K562 (cell line): ENCODE data around the gene MEF2D. TPM values are rescaled to one million over a fixed set of nuclear protein-coding genes. Genes with fewer than 3 reads are reported as not detected.
A peak's percentile ranks its signal among the peaks of the same experiment; 100 is the strongest.

ENCODE experiments used
- ADNP ChIP-seq: fragments of 200-800 bp; sonication (Bioruptor generic); IDR thresholded peaks from 2 replicates; pipeline ENCODE4 v1.6.1; 2016; ENCODE audit warnings: missing genetic modification characterization, missing compliant biosample characterization
- CTBP1 ChIP-seq: fragments of 450-650 bp; IDR thresholded peaks from 2 replicates; pipeline ENCODE4 v1.6.1; 2016; ENCODE audit warnings: borderline replicate concordance
- GTF2E2 ChIP-seq: fragments of 200-800 bp; sonication (Bioruptor generic); IDR thresholded peaks from 2 replicates; pipeline ENCODE4 v1.6.1; 2016; ENCODE audit warnings: missing genetic modification characterization, missing compliant biosample characterization
- HDAC2 ChIP-seq: fragments of 450-650 bp; IDR thresholded peaks from 2 replicates; pipeline ENCODE4 v1.6.1; 2016; ENCODE audit warnings: mild to moderate bottlenecking
- IRF2 ChIP-seq: sonication (generic); formaldehyde crosslinking; IDR thresholded peaks from 2 replicates; pipeline ENCODE4 v1.8.1; 2022; ENCODE audit warnings: mild to moderate bottlenecking, missing genetic modification reagents
- MIER1 ChIP-seq: fragments of 450-650 bp; IDR thresholded peaks from 2 replicates; pipeline ENCODE4 v1.6.1; 2016; ENCODE audit warnings: antibody characterized with exemption, mild to moderate bottlenecking, low read depth
- MTA2 ChIP-seq: fragments of 450-650 bp; IDR thresholded peaks from 2 replicates; pipeline ENCODE4 v1.6.1; 2016; ENCODE audit warnings: low read depth
- NEUROD1 ChIP-seq: fragments of 150-350 bp; IDR thresholded peaks from 2 replicates; pipeline ENCODE4 v1.6.1; 2014; ENCODE audit warnings: borderline replicate concordance, low read length, low read depth; ENCODE audit not compliant: partially characterized antibody
- ZNF12 ChIP-seq: sonication (generic); formaldehyde crosslinking; IDR thresholded peaks from 2 replicates; pipeline ENCODE4 v1.4.0; 2020; ENCODE audit warnings: mild to moderate bottlenecking, missing genetic modification reagents
- ZNF143 ChIP-seq: sonication (generic); formaldehyde crosslinking; IDR thresholded peaks from 2 replicates; pipeline ENCODE4 v1.9.0; 2022; ENCODE audit warnings: mild to moderate bottlenecking, missing genetic modification reagents
- ZNF431 ChIP-seq: sonication (generic); formaldehyde crosslinking; IDR thresholded peaks from 2 replicates; pipeline ENCODE4 v1.8.0; 2022; ENCODE audit warnings: mild to moderate bottlenecking, missing genetic modification reagents
- ZNF75A ChIP-seq: fragments of 450-650 bp; formaldehyde crosslinking; IDR thresholded peaks from 2 replicates; pipeline ENCODE4 v1.4.0; 2020; ENCODE audit warnings: mild to moderate bottlenecking
- ZSCAN29 ChIP-seq: fragments of 450-650 bp; IDR thresholded peaks from 2 replicates; pipeline ENCODE4 v1.6.1; 2017
- polyA plus RNA-seq, 8 experiments: library from polyadenylated mRNA; depleted of rRNA in 4 of 8; stranded (reverse) in 5 of 8; unstranded in 3 of 8; fragments of >200 nt; fragmentation: Nextera tagmentation in 2 of 8; fragmentation: Illumina TruSeq in 1 of 8; extraction: Ambion mirVana in 2 of 8; extraction: Trizol in 1 of 8; gene quantifications; 2 replicates each; pipeline versions ENCODE4 v1.2.1 to v1.2.3, GENCODE V29; 2011 to 2014; ENCODE audit warnings: inconsistent platforms in 1 of 8, missing spikeins in 1 of 8
- total RNA-seq, 7 experiments: library from RNA; depleted of rRNA in 6 of 7; stranded (reverse); fragments of >200 nt in 6 of 7; fragmentation: Illumina TruSeq in 2 of 7; extraction: Trizol in 2 of 7; gene quantifications; 2 replicates each; pipeline versions ENCODE4 v1.2.1 to v1.2.3, GENCODE V29; 2011 to 2021; ENCODE audit warnings: low replicate concordance in 1 of 7
- TF ChIP-seq, protein P1 (sequence below): fragments of 150-350 bp; conservative IDR thresholded peaks from 2 replicates; pipeline ENCODE4 v1.6.1; 2014; ENCODE audit warnings: low read length
- TF ChIP-seq, protein P2 (sequence below): sonication (generic); formaldehyde crosslinking; IDR thresholded peaks from 2 replicates; pipeline ENCODE4 v1.8.0; 2022; ENCODE audit warnings: mild to moderate bottlenecking, missing genetic modification reagents, borderline replicate concordance
- TF ChIP-seq, protein P3 (sequence below), 3 experiments: fragments of 200-800 bp in 1 of 3; fragments of 250-450 bp in 1 of 3; fragments of 450-650 bp in 1 of 3; sonication (Bioruptor Pico) in 1 of 3; sonication (Bioruptor generic) in 1 of 3; formaldehyde crosslinking in 1 of 3; IDR thresholded peaks; 2 replicates each; pipeline versions ENCODE4 v1.6.1 to v1.8.0; 2016 to 2022; ENCODE audit warnings: mild to moderate bottlenecking in 2 of 3, missing genetic modification characterization in 2 of 3, missing compliant biosample characterization in 1 of 3, moderate library complexity in 1 of 3
- TF ChIP-seq, protein P4 (sequence below): sonication (generic); formaldehyde crosslinking; IDR thresholded peaks from 2 replicates; pipeline ENCODE4 v1.9.0; 2022; ENCODE audit warnings: mild to moderate bottlenecking, missing genetic modification reagents
- TF ChIP-seq, protein P5 (sequence below): IDR thresholded peaks from 3 replicates; pipeline ENCODE4 v1.6.1; 2011; ENCODE audit warnings: borderline replicate concordance, mild to moderate bottlenecking; ENCODE audit not compliant: insufficient read length, insufficient read depth

The MEF2D gene
- total and polyA plus RNA-seq, 9 of the 15 experiments (the other 6 are each of a cell fraction or from before 2014, with no cell fraction given), result 0.10 to 19.5 (median 2.6) TPM

DNA sequence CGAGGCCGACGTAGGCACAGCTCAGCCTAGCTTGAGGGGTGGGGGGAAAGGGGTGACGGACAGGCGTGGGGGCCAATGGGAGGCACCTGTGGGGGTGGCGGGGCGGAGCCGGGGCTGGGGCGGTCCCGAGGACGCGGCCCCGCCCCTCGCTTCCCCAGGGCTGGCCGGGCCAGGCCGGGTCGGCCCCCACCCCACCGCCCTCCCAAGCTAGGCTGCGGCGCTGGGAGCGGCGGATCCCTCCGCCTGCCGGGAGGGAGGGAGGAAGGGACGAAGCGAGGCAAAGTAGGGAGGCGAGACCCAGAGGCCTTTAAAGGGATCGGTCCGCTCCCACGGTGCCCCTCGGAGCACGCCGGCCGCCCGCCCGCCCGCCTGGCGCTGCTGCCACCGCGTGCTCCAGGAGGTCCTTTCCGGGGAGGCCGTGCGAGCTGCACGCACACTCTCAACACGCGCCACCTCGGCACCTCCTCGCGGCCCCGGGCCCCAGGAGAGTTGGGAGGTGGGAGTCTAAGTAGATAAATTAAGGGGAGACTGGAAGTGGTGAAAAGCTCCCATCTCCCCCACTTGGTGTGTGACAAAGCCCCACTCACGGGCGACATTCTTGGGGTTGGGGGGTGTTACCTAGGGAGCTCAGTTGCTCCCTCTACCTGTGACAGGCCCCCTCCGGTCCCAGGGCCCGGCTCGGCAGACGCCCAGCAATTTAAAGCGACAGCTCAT is 375 bp upstream of the MEF2D start (continued):
- TF ChIP-seq, protein P1, sequence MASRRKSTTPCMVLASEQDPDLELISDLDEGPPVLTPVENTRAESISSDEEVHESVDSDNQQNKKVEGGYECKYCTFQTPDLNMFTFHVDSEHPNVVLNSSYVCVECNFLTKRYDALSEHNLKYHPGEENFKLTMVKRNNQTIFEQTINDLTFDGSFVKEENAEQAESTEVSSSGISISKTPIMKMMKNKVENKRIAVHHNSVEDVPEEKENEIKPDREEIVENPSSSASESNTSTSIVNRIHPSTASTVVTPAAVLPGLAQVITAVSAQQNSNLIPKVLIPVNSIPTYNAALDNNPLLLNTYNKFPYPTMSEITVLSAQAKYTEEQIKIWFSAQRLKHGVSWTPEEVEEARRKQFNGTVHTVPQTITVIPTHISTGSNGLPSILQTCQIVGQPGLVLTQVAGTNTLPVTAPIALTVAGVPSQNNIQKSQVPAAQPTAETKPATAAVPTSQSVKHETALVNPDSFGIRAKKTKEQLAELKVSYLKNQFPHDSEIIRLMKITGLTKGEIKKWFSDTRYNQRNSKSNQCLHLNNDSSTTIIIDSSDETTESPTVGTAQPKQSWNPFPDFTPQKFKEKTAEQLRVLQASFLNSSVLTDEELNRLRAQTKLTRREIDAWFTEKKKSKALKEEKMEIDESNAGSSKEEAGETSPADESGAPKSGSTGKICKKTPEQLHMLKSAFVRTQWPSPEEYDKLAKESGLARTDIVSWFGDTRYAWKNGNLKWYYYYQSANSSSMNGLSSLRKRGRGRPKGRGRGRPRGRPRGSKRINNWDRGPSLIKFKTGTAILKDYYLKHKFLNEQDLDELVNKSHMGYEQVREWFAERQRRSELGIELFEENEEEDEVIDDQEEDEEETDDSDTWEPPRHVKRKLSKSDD, result no peak
- TF ChIP-seq ADNP (tag), result no peak
- TF ChIP-seq, protein P2, sequence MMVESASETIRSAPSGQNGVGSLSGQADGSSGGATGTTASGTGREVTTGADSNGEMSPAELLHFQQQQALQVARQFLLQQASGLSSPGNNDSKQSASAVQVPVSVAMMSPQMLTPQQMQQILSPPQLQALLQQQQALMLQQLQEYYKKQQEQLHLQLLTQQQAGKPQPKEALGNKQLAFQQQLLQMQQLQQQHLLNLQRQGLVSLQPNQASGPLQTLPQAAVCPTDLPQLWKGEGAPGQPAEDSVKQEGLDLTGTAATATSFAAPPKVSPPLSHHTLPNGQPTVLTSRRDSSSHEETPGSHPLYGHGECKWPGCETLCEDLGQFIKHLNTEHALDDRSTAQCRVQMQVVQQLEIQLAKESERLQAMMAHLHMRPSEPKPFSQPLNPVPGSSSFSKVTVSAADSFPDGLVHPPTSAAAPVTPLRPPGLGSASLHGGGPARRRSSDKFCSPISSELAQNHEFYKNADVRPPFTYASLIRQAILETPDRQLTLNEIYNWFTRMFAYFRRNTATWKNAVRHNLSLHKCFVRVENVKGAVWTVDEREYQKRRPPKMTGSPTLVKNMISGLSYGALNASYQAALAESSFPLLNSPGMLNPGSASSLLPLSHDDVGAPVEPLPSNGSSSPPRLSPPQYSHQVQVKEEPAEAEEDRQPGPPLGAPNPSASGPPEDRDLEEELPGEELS (CRISPR knock-in tag), result peak; percentile 98
- no peak for TF ChIP-seq ZNF75A (CRISPR knock-in tag)
- TF ChIP-seq NEUROD1, result peak; percentile 73
- TF ChIP-seq MTA2, result no peak
- TF ChIP-seq ZSCAN29, result no peak
- TF ChIP-seq, protein P3, sequence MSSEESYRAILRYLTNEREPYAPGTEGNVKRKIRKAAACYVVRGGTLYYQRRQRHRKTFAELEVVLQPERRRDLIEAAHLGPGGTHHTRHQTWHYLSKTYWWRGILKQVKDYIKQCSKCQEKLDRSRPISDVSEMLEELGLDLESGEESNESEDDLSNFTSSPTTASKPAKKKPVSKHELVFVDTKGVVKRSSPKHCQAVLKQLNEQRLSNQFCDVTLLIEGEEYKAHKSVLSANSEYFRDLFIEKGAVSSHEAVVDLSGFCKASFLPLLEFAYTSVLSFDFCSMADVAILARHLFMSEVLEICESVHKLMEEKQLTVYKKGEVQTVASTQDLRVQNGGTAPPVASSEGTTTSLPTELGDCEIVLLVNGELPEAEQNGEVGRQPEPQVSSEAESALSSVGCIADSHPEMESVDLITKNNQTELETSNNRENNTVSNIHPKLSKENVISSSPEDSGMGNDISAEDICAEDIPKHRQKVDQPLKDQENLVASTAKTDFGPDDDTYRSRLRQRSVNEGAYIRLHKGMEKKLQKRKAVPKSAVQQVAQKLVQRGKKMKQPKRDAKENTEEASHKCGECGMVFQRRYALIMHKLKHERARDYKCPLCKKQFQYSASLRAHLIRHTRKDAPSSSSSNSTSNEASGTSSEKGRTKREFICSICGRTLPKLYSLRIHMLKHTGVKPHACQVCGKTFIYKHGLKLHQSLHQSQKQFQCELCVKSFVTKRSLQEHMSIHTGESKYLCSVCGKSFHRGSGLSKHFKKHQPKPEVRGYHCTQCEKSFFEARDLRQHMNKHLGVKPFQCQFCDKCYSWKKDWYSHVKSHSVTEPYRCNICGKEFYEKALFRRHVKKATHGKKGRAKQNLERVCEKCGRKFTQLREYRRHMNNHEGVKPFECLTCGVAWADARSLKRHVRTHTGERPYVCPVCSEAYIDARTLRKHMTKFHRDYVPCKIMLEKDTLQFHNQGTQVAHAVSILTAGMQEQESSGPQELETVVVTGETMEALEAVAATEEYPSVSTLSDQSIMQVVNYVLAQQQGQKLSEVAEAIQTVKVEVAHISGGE (CRISPR knock-in tag; IDR thresholded peaks at IDR 0.05), result peak in 1 of 3 experiments; percentile 61; a peak in 1 of 6 replicates
- TF ChIP-seq, protein P4, sequence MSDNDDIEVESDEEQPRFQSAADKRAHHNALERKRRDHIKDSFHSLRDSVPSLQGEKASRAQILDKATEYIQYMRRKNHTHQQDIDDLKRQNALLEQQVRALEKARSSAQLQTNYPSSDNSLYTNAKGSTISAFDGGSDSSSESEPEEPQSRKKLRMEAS (CRISPR knock-in tag), result peak; percentile 99
- TF ChIP-seq HDAC2, result no peak; the same call in 1 of the 2 replicates
- peak; percentile 79 for TF ChIP-seq ZNF431 (CRISPR knock-in tag)
- TF ChIP-seq ZNF143, result peak; percentile 45; the same call in 1 of the 2 replicates
- TF ChIP-seq IRF2, result no peak
- TF ChIP-seq, protein P5, sequence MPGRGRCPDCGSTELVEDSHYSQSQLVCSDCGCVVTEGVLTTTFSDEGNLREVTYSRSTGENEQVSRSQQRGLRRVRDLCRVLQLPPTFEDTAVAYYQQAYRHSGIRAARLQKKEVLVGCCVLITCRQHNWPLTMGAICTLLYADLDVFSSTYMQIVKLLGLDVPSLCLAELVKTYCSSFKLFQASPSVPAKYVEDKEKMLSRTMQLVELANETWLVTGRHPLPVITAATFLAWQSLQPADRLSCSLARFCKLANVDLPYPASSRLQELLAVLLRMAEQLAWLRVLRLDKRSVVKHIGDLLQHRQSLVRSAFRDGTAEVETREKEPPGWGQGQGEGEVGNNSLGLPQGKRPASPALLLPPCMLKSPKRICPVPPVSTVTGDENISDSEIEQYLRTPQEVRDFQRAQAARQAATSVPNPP, result no peak
- TF ChIP-seq MIER1, result no peak
- 0 out of 2 replicates have a peak, but pooled peaks have one; percentile 16 for TF ChIP-seq GTF2E2 (tag)
- TF ChIP-seq ZNF12 (CRISPR knock-in tag), result peak; percentile 78
- peak; percentile 69; the same call in 1 of the 2 replicates for TF ChIP-seq CTBP1
